ENCODE measurements around the gene CHD1L. TPM values are rescaled to one million over a fixed set of nuclear protein-coding genes. Genes with fewer than 3 reads are reported as not detected.

CHD1L gene
- total RNA-seq, 2 experiments from 2014 or later = 22.0 to 22.8 TPM

DNA sequence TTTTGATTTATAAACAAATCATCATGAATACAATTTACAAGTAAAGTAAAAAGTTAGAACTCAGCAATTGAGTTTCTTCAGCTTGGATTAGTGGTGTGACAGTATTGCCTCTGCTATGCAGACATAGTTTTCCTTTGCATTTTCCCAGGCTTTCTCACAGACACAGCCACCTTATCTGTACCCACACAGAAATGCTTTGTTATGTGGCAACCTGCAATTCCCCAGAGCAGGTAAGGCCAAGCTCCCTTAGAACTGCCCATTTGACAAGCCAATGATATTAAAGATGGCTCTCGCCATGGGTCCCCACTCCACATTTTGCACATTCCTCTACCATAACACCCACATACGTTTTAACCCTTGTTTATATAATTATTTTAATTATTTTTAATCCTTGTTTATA is 31.5 kb upstream of the CHD1L start:
- Histone ChIP-seq H3K4me3 (ENCODE audit: low read length) (no peak overlapping the region), H3K27ac (ENCODE audit: low read depth in 1 of 2, low read length in 2 of 2) (no peak overlapping the region), H3K27me3 (ENCODE audit: control insufficient read depth in 1 of 2, insufficient read depth in 2 of 2, low read length in 2 of 2) (no peaks in the 10 kb centered on the region), H3K4me1 (ENCODE audit: insufficient read depth, low read length) (no peaks in the 10 kb centered on the region), H3K9me3 (ENCODE audit: control insufficient read depth in 1 of 2, insufficient read depth in 1 of 2, low read length in 2 of 2) (no peaks in the 10 kb centered on the region), H3K36me3 (ENCODE audit: insufficient read depth, low read length) (no peaks in the 10 kb centered on the region)
- CTCF ChIA-PET = no interaction called here
- POLR2A ChIA-PET = no interaction called here
- no peak for ATAC-seq (ENCODE audit: poor library complexity)
- TF ChIP-seq, protein P1, sequence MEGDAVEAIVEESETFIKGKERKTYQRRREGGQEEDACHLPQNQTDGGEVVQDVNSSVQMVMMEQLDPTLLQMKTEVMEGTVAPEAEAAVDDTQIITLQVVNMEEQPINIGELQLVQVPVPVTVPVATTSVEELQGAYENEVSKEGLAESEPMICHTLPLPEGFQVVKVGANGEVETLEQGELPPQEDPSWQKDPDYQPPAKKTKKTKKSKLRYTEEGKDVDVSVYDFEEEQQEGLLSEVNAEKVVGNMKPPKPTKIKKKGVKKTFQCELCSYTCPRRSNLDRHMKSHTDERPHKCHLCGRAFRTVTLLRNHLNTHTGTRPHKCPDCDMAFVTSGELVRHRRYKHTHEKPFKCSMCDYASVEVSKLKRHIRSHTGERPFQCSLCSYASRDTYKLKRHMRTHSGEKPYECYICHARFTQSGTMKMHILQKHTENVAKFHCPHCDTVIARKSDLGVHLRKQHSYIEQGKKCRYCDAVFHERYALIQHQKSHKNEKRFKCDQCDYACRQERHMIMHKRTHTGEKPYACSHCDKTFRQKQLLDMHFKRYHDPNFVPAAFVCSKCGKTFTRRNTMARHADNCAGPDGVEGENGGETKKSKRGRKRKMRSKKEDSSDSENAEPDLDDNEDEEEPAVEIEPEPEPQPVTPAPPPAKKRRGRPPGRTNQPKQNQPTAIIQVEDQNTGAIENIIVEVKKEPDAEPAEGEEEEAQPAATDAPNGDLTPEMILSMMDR (IDR thresholded peaks at IDR 0.05) = no peak
- Mint-ChIP-seq H3K4me1 (ENCODE audit: low read depth) (no peaks in the 10 kb centered on the region), H3K36me3 (ENCODE audit: low read depth) (no peaks in the 10 kb centered on the region), H3K9me3 (no peaks in the 10 kb centered on the region), H3K27me3 (no peaks in the 10 kb centered on the region), H3K27ac (no peak overlapping the region), H3K4me3 (no peak overlapping the region)
- DNase-seq = no peak
- intact Hi-C loops (cut with DNase I, micrococcal nuclease) = no loop called here

GRCh38 chr1:147211577-147211976 is 30.9 kb upstream of the CHD1L start:
- no peaks in the 10 kb centered on the region for H3K27me3 Mint-ChIP-seq
- no peaks in the 10 kb centered on the region for H3K36me3 ChIP-seq (ENCODE audit: insufficient read depth, low read length)
- no peaks in the 10 kb centered on the region for H3K27me3 ChIP-seq (ENCODE audit: control insufficient read depth in 1 of 2, insufficient read depth in 2 of 2, low read length in 2 of 2)
- no peaks in the 10 kb centered on the region for H3K36me3 Mint-ChIP-seq (ENCODE audit: low read depth)
- H3K4me1 ChIP-seq (ENCODE audit: insufficient read depth, low read length) = no peaks in the 10 kb centered on the region
- H3K27ac ChIP-seq (ENCODE audit: low read depth in 1 of 2, low read length in 2 of 2) = no peak overlapping the region
- CTCF ChIA-PET = no interaction called here
- H3K9me3 ChIP-seq (ENCODE audit: control insufficient read depth in 1 of 2, insufficient read depth in 1 of 2, low read length in 2 of 2) = no peaks in the 10 kb centered on the region
- intact Hi-C loops (cut with DNase I, micrococcal nuclease) = no loop called here
- H3K4me3 Mint-ChIP-seq = no peak overlapping the region
- TF ChIP-seq, protein P1 (IDR thresholded peaks at IDR 0.05) = no peak
- no peaks in the 10 kb centered on the region for H3K9me3 Mint-ChIP-seq
- H3K4me1 Mint-ChIP-seq (ENCODE audit: low read depth) = no peaks in the 10 kb centered on the region
- H3K4me3 ChIP-seq (ENCODE audit: low read length) = no peak overlapping the region
- POLR2A ChIA-PET = no interaction called here
- no peak for DNase-seq
- H3K27ac Mint-ChIP-seq = no peak overlapping the region
- no peak for ATAC-seq (ENCODE audit: poor library complexity)

- Mint-ChIP-seq H3K36me3 (ENCODE audit: low read depth) (no peaks in the 10 kb centered on the region), H3K4me1 (ENCODE audit: low read depth) (no peaks in the 10 kb centered on the region), H3K27ac (no peak overlapping the region), H3K27me3 (no peaks in the 10 kb centered on the region), H3K4me3 (no peak overlapping the region), H3K9me3 (no peaks in the 10 kb centered on the region)
- Histone ChIP-seq H3K27me3 (ENCODE audit: control insufficient read depth in 1 of 2, insufficient read depth in 2 of 2, low read length in 2 of 2) (no peaks in the 10 kb centered on the region), H3K36me3 (ENCODE audit: insufficient read depth, low read length) (no peaks in the 10 kb centered on the region), H3K9me3 (ENCODE audit: control insufficient read depth in 1 of 2, insufficient read depth in 1 of 2, low read length in 2 of 2) (no peaks in the 10 kb centered on the region), H3K4me3 (ENCODE audit: low read length) (no peak overlapping the region), H3K27ac (ENCODE audit: low read depth in 1 of 2, low read length in 2 of 2) (no peak overlapping the region), H3K4me1 (ENCODE audit: insufficient read depth, low read length) (no peaks in the 10 kb centered on the region)
- intact Hi-C loops (cut with DNase I, micrococcal nuclease) = no loop called here
- TF ChIP-seq, protein P1 (IDR thresholded peaks at IDR 0.05) = no peak
- ChIA-PET POLR2A (no interaction called here), CTCF (no interaction called here)
- DNase-seq = no peak
- ATAC-seq (ENCODE audit: poor library complexity) = no peak
These were observed 29.2 kb upstream of the CHD1L start for GRCh38 chr1:147213271-147213670.

Measured in CD4-positive, alpha-beta T cell (primary cell).